NOMO-1 treated with DMSO at 0.1 percent for 48 hours (cell line): ENCODE measurements around the gene EIPR1.
A peak's percentile ranks its signal among the peaks of the same experiment; 100 is the strongest.

Source experiments
- DNase-seq: peaks from one replicate; lab custom pipeline; 2025; ENCODE audit not compliant: unreplicated experiment; lab: John Stamatoyannopoulos, UW

Gene EIPR1

GRCh38 chr2:3277748-3278520 lies 99.7 kb downstream of the EIPR1 start:
- DNase-seq = no peak

- no peak for DNase-seq
Measured at GRCh38 chr2:3277050-3277747, 100.4 kb downstream of the EIPR1 start.

DNA sequence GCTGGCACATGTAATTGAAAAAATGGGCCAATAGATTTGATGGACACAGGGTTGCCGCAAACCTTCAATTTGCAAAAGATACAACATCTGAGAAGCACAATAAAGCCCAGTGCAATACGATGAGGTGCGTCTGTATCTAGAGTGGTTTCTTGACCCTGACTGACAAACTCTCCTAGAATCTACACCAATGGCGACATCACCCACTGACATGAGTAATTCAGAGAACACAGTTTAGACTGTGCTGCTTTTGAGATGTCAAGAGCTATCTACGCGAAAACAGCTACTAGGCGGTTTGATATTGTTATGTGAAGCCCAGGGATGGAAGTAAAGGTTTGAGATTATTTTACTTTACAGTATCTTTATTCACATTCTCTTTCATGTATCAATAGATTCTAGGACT lies 104.9 kb downstream of the EIPR1 start:
- DNase-seq = no peak

DNA sequence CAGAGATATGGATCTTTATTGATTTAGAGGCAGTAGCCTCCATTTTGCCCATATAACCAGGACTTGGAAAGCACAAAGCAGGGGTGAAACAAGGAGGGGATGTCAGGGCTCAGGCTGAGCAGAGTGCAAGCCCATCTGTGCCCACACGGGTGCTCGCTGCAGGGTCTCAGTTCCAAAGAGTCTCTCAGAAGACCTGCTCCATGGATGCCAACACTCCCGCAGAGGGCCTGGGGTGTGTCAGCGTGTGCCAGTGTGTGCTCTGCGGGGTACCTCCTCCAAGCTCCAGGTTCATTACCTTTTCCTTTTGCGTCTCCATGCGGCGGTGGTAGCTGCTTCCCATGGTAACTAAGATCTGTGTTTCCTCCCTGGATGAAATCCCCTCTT lies 107.5 kb downstream of the EIPR1 start:
- no peak for DNase-seq

DNA sequence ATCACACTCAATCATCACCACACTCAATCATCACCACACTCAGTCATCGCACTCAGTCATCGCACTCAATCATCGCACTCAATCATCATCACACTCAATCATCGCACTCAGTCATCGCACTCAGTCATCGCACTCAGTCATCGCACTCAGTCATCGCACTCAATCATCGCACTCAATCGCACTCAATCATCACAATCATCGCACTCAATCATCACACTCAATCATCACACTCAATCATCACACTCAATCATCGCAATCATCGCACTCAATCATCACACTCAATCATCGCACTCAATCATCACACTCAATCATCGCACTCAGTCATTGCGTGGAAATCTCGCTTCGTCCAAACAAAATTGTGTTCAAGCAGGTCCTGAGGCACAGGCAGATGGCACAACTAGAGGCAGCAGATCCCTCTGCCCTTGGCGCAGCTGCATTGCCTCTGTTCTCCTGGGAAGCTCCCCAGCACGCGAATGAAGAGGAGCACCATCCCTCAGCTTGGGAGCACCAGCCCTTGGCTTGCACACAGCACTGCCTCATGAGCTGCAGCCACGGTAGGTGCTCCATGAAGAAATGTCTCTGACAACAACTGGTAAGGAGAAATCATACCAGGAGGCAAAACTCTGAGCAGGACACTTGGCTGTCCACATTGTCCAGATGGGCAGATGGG lies 108.1 kb downstream of the EIPR1 start:
- no peak for DNase-seq

DNA sequence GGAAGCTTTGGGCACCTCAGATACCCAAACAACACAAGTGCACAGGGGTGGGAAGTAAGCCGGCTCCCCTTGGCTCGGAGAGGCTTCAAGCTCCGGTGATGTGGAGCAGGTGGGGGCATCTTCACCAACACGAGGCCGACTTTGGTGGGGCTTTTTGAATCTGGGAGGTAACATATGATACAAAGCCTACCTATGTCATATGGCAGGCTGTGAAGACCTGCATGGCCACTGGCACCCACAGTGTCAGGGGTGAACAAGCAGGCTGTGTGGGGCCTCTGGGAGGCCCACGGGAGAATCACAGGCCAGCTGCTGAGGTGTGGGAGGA lies 109.0 kb downstream of the EIPR1 start:
- DNase-seq = no peak

- no peak for DNase-seq
Measured at GRCh38 chr2:3267869-3268704, 109.5 kb downstream of the EIPR1 start.

GRCh38 chr2:3266925-3267867 lies 110.4 kb downstream of the EIPR1 start:
- no peak for DNase-seq

GRCh38 chr2:3265981-3266924 lies 111.4 kb downstream of the EIPR1 start:
- no peak for DNase-seq

DNA sequence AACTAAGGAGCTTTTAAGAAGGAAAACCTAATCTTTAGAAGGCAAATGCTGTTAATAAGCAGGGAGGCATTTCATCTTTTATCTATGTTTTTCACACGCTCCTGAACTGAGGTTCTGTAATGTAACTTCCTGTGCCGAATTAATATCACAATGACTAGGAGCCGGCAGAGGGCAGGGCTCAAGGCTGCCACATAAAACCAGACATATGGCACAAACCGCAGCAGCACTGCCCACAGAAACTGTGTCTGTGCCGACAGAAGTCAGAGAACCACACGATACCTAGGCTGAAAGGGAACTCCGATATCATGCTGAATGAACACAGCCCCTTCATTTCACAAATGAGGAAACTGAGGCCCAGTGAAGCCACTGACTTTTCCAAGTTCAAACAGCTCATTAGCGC lies 112.1 kb downstream of the EIPR1 start:
- DNase-seq = no peak

- peak; percentile 49 for DNase-seq
Measured at GRCh38 chr2:3264010-3264744, 113.4 kb downstream of the EIPR1 start.

DNA sequence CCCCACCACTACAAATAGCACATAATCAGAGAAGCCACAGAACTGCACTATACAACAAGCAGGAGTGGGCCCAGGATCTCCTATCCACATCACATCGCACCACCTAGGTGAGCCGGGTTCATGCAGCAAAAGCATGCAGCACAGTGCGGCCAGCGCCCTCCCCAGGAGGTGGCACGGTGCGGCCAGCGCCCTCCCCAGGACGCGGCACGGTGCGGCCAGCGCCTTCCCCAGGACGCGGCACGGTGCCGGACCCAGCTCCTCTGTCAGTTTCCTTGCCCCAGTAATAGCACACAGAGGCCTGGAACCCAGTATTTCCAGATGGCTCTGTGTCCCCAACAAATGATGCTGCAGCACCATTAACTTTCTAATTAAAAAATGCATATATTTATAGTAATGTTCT lies 114.1 kb downstream of the EIPR1 start:
- no peak for DNase-seq

- DNase-seq = no peak
Measured at GRCh38 chr2:3262437-3263388, 114.9 kb downstream of the EIPR1 start.

- DNase-seq = no peak
Measured at GRCh38 chr2:3261511-3261910, 116.1 kb downstream of the EIPR1 start.

- no peak for DNase-seq
Measured at GRCh38 chr2:3260959-3261358, 116.7 kb downstream of the EIPR1 start.

GRCh38 chr2:3257826-3258225 lies 119.8 kb downstream of the EIPR1 start:
- DNase-seq = no peak

DNA sequence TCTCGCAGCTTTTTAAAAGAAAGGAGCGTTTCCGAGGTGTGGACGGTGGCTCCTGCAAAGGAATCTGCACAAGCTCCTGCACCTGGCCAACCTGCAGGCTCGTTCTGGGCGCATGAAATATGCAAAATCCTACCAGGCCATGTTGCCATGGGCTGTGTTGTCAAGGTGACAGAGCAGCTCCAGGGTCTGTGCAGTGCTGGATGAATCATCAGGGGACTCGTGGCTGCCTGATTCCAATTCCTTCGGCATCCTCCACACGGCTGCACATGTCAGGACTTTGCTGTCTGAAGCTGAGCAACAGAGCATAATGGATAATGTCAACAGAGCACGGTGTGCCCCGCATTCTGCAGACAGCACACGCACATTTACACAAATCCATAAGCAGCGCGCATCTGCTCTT lies 120.5 kb downstream of the EIPR1 start:
- DNase-seq = no peak
